ENCODE results near the gene GTPBP8.
A peak's percentile ranks its signal among the peaks of the same experiment; 100 is the strongest.
"Not testable (repeated sequence)": the region's sequence is repeated elsewhere in the genome, so short reads cannot be mapped to it uniquely, and the experiment has no call there.

GTPBP8 gene

DNA sequence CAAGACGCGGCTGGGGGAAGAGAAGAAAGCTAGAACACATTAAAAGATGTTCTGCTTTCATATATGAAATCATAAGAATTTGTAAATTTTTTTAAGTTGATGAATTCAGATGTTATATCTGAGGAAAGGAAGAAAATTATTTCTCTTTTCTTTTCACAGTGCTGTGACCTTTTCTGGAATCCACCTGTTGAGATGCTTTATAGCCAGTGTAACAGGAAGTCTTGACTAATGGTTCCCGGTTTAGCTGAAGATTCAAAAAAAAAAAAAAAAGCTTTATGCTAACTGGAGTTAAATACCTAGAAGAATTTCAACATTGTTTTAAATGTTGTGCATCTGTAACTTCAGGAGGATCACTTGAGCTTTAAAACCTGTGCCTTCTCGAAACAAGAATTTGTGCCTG lies 9.9 kb downstream of the GTPBP8 start:
- no peak for DNase-seq (ENCODE audit: low read depth in 2 of 2)

DNA sequence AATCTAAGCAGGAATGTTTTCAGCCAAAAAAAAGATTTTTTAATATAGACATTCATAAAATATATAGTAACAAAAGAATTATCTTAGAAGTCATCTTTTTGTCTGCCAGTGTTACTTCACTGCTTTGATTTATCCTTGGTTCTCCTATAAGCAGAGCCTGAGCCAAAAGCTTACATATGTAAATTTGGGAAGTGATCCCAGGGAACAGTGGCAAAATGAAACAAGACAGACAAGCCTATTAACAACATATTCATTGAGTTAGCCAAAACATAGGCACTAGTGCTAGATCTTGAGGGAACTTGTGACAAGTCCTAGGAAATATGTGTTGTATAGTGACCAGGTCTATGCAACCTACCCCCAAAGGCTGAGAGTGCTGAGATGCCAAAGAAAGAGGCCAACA lies 11.3 kb downstream of the GTPBP8 start:
- DNase-seq (ENCODE audit: low read depth in 2 of 2) = no peak

DNA sequence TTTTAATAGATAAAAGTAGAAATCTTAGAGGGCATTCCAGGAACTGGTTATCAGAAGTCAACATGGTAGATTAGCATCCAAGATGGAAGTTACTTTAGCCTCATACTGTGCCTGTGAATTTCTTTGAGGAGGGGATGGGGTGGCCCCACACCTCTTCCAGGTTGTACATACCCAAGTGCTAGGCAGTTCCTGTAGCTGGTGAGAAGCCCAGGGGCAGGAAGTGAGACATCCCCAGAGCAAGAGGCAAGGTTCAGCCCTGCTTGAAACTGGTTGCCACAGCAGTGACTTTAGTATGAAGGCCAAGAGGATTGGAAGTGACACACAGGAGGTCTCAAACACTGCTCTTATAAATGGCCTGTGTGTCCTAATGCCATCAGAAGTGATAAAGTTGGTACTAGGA lies 11.9 kb downstream of the GTPBP8 start:
- DNase-seq (ENCODE audit: low read depth in 2 of 2) = no peak

DNA sequence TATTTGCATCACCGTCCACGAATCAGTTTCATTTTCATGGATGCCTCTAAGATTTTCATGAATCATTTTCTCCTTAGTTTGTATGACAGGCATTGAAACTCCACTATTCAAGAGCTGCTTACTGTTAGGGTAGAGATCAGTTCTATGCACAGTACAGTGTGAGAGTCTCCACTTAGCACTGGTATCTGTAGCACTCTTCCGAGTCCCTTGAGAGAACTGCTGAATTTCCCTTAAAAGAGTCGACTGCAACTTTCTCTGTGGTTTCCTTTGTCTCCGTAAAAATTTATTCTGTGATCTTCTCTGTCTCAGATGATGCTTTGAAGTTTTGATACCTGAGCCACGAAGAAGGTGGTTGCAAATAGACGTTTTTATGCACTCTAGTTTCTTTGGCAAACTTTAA lies 14.8 kb downstream of the GTPBP8 start:
- no peak for DNase-seq (ENCODE audit: low read depth in 2 of 2)

DNA sequence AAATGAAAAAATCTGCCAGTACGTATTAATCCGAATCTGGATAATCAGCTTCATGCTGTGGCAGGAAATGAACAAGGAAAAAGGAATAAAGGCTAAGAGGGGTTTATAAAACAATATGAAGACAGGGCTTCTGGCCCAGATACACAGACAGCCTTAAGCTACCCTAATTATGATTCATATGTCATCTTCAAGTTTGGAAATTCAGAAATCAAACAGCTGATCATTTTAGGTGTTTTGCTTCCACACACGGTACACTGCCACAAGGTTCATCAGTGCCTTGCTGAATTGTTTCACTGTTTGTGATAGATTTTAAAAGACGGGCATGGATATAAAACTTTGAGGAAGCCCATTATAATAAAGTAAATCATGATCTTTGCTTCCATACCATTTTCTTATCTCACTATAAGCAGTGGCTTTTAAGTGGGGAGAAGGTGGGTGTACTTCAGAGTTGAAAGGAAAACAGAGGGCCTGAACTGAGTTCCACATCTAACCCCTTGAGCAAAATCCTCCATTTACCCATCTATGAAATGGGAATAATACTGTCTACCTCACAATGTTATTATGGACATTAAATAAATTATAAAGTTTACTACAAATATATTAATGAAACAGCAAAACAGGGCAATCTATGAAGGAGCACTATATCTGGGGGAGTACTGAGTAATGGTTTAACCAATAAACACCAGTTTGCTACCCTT lies 15.7 kb downstream of the GTPBP8 start:
- no peak for DNase-seq (ENCODE audit: low read depth in 2 of 2)

DNA sequence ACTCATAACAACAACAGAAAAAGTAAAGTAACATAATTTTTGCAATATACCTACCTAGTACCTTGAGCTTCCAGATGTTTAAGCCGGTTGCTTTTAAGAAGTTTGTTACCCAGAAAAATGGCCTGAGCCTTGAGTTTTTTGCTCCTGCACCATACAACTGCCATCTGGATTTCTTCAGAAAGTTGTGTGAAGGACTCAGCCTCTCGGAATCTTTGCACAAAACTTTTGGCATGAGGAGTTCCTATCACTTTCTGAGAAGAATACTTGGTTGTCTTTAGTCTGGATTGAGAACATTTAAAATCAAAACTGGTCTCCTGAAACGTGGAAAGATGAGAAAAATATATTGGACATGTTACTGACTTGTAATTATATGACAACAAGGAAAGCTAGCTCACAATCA lies 17.3 kb downstream of the GTPBP8 start:
- no peak for DNase-seq (ENCODE audit: low read depth in 2 of 2)

DNA sequence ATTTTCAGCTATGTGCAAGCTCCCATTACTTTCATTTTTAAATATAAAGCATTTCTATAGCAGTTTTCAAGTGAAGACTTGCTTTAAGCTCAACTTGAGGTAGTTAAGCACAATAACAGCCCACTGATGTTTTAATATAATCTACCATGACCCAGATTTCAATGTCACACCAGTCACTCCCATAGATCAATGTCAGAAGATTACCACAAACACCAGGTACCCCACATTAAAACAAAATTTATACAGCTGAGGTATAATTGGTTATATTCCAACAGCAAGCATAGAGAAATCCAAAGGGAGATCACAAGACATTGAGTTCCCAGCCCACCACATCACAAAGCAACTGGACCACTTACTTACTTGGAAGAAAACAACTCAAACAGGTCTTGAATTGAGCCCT lies 22.8 kb downstream of the GTPBP8 start:
- DNase-seq (ENCODE audit: low read depth in 2 of 2) = no peak

DNA sequence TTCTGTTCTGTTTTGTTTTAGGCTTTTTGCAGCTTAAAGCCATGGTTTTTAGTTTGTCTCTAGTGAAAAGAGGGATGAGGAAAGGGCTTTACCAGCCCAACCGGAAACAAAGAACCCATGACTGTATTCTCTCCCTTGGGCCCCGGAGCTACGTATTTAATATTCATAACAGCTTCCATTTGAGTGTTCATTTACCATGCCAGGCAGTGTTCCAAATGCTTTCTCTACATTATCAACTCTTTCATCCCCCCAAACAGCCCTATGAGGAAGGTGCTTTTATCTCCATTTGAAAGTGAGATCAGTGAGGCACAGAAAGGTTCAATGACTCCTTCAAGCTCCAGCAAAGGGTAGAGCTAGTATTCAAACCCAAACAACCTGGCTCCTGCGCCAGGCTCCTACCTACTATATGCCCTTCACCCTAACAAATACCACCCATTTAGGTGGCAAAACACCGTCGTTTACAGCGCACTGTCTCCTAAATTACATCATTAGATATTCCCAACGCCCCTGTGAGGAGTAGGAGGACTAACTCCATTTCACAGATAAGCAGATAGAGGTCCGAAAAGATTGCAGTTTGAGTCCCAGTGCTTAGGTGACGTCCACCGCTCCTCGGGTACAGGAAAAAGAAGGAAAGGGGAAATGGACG lies 27.9 kb downstream of the GTPBP8 start:
- no peak for DNase-seq (ENCODE audit: low read depth in 2 of 2)

DNA sequence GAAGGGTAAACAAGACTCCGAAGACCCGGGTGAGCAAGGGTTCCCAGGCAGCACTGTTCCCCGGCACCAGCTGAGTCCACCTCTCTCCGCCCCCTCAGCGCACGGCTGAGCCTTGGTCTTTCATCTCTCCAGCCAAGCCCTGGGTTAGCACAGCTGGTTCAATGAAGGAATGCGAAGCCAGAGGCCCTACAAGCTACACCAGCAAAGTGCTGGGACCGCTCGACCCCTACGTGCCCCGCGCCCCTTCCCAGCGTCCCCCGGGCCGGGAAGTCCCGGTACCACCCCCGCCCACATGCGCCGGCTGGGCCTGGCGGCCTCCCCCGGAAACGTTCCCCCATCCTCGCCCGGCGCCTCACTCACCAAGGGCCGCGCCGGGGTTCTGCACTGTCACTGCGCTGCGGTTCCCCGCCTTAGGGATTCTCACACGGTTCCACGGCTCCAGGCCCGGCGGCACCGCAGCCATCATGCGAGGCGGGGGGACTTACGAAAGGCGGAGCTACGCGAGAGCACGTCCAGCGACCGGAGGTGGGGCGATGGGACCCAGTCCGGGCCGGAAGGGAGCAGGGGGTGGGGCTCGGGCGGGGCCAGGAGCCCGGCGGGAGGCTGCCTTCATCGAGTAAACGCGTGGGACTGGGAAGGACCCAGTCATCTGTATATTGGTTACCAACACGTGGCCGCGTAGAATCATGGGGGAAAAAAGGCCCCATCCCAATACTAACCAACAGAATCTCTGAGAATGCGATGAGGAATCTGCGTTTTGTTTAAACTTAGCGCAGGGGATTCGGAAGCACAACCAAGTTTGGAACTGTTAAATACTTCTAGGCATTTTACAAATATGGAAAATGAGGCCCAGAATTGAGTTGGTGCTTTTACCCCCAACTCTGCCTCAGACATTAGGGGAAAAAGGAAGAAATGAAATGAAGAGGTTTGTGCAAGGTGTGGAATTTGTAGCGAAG lies 28.7 kb downstream of the GTPBP8 start:
- peak; percentile 81 to 88 for DNase-seq (ENCODE audit: low read depth in 2 of 2)

DNA sequence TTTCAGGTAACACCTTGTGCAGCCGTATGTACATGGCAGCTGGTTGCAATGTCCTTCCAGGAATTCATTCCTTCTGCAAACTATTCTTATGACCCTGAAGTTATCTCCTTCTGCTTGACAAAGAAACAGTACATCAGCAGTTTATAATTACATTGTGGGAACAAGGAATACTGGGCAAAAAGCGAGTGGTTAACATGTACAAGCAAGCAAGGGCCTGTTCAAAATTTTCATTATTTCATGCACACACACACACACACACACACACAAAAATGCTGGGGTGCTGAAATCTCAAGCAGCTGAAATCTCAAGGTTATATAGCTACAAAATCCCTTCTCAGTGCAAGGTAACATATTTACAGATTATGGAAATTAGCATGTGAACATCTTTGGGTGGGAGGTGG lies 30.7 kb downstream of the GTPBP8 start:
- no peak for DNase-seq (ENCODE audit: low read depth in 2 of 2)

DNA sequence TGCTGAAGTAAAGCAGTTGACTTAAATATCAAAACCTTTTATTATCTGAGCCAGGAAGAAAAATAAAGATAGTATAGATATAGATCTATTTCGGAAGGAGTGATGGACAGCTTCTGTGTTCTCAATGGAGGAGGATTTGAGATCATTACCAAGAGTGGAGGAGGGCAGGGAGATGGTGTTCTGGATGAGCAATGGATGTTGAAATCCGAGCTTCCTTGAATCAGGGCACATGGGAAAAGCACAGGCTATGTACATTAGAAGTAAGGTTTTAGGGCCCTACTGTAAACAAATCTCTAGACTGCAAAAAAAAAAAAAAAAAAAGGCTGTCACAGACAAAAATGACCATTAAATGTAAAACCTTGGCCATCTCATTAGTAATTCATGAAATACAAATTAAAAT lies 43.2 kb downstream of the GTPBP8 start:
- no peak for DNase-seq (ENCODE audit: low read depth in 2 of 2)

DNA sequence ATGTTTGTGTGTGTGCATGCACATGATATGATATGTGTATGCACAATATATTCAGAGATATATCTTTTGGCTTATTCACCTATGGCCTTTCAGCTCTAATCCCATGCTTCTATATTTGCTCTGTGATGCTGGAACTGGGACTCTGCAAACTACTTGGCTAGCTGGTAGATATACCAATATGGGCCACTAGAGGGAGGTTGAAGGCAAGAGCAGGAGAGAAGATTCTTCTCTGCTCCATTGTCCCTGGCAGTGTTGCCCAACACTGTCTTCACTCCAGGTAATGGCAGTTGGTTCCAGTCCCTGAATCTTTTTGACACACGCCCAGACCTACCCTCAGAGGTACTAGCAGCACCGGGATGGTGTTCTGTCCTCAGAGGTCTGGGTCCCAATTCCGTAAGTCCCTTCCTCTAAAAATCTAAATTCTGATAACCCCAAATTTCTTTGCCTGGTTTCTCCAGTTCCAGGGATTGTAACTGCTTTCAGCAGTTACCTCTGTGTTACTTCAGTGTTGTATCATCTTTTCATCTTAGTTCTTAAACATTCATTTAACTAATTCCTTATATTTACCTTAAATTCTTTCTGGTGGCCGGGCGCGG lies 44.7 kb downstream of the GTPBP8 start:
- peak in 1 of 2 experiments; percentile 2 for DNase-seq (ENCODE audit: low read depth in 2 of 2)

DNA sequence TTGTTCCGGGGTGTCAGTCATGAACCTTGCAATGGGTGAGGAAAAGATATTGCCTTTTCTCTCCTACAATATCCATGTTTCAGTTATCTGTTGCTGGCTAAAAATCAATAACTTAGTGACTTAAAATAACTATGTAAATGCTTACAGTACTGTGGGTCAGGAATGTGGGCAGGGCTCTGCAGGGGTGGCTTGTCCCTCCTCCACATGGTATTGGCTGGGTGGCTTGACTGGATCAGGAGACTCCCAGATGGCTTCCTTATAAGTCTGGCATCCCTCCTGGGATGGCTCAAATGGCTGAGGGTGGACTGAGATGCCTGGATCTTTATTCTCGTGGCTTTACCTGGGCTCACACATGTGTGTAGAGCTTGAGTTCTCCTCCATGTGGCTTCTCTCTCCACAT lies 47.5 kb downstream of the GTPBP8 start:
- DNase-seq (ENCODE audit: low read depth in 2 of 2) = no peak

DNA sequence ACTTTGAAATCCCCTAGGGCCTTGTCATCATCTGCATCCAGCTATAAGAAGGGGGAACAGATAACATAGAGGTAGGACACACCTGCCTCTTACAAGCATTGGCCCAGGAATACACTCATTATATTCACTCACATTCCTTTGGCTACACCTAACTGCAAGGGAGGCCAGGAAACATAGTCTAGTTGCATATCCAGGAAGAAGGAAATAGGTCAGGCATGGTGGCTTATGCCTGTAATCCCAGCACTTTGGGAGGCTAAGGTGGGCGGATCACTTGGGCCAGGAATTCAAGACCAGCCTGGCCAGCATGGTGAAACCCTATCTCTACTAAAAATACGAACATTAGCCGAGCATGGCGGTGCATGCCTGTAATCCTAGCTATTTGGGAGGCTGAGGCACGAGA lies 48.8 kb downstream of the GTPBP8 start:
- no peak for DNase-seq (ENCODE audit: low read depth in 2 of 2)

DNA sequence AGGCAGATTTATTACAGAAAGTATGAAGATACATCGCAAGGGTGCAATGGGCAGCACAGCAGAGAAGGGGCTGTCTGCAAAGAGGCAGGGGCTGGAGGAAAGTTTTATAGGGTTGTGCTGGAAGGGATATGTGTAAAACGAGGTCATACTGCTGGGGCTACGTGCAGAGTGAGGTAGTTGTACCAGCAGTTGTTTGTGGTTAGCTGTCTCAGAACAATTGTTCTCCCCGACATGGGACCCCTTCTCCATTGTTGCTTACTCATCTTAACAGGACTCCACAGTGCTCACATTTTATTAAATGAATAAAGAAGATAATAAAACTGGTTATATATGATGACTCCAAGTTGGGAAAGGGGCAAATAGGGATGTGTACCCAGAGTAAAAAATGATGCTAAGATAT lies 49.4 kb downstream of the GTPBP8 start:
- no peak for DNase-seq (ENCODE audit: low read depth in 2 of 2)

DNA sequence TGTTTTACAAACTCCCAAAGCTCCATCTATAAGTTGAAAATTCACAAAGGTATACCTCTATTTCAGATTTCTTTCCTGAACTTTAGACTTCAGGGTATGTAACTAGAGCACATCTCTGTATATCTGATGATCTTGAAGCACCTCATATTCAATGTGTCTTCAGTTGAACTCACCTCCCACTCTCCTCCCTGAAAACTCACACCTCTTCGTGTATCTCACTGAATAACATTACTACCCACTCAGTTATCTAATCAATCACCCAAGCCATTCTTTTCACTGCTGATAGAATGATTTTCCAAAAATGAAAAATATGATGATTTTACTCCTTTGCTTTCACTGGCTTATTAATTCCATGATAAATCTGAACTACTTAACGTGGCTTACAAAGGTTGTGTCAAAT lies 52.9 kb downstream of the GTPBP8 start:
- DNase-seq (ENCODE audit: low read depth in 2 of 2) = no peak

DNA sequence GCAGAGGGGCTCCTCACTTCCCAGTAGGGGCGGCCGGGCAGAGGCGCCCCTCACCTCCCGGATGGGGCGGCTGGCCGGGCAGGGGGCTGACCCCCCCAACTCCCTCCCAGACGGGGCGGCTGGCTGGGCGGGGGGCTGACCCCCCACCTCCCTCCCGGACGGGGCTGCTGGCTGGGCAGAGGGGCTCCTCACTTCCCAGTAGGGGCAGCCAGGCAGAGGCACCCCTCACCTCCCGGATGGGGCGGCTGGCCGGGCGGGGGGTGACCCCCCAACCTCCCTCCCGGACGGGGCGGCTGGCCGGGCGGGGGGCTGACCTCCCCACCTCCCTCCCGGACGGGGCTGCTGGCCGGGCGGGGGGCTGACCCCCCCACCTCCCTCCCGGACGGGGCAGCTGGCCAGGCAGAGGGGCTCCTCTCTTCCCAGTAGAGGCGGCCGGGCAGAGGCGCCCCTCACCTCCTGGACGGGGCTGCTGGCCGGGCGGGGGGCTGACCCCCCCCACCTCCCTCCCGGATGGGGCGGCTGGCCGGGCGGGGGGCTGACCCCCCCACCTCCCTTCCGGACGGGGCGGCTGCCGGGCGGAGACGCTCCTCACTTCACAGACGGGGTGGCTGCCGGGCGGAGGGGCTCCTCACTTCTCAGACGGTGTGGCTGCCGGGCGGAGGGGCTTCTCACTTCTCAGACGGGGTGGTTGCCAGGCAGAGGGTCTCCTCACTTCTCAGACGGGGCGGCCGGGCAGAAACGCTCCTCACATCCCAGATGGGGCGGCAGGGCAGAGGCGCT lies 55.6 kb downstream of the GTPBP8 start:
- DNase-seq (ENCODE audit: low read depth in 2 of 2) = not testable (repeated sequence)

DNA sequence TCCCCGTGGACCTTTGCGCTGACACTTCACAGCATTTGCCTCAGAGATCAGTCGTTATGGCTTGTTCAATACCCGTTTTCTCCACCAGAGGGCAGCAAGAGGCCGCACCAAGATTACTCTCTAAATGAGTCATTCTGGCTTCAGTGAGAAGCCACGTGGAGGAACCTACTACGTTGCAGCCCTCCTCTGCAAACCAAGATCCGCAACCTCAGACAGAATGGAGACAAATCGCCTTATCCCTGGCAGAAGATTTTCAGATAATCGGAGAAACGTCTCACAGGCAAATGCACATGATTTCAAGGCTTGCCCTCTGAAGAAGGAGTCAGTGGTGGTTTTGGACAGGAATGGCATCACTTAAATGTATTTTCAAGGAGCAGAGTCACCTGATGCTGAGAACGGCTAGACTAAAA lies 60.5 kb downstream of the GTPBP8 start:
- DNase-seq (ENCODE audit: low read depth in 2 of 2) = peak; percentile 76 to 89

Data from stimulated activated CD4-positive, alpha-beta T cell treated with anti-CD3 and anti-CD28 coated beads, Interleukin-12 subunit alpha, Interleukin-12 subunit beta, amount 100 ng/mL, for 24 hours (primary cell).